ENCODE data around the gene PMS1. TPM values are rescaled to one million over a fixed set of nuclear protein-coding genes. Genes with fewer than 3 reads are reported as not detected.

Gene PMS1
- total RNA-seq, 1 experiment from 2014 or later: 17.5 TPM

Other genes starting within 250 kb of the PMS1 start
- gene SLC40A1, start 203.7 kb upstream of the PMS1 start, total RNA-seq (2014; rRNA removed; shearing (Covaris generic)): 0.39 and 0.76 TPM in 2 replicates
- 30.1 and 48.1 TPM in 2 replicates for gene ASNSD1, start 123.0 kb upstream of the PMS1 start, total RNA-seq (2014; rRNA removed; shearing (Covaris generic))
- gene ANKAR, start 109.8 kb upstream of the PMS1 start, total RNA-seq (2014; rRNA removed; shearing (Covaris generic)): 2.2 and 3.5 TPM in 2 replicates
- 6.2 and 13.4 TPM in 2 replicates for gene OSGEPL1, start 21.7 kb upstream of the PMS1 start, total RNA-seq (2014; rRNA removed; shearing (Covaris generic))
- 76.3 and 81.1 TPM in 2 replicates for gene ORMDL1, start 111 bp upstream of the PMS1 start, total RNA-seq (2014; rRNA removed; shearing (Covaris generic))

Measured in M059J (cell line).